Measurements from ENCODE around the gene IQGAP1.
"Not testable (repeated sequence)": the region's sequence is repeated elsewhere in the genome, so short reads cannot be mapped to it uniquely, and the experiment has no call there.

Gene IQGAP1

DNA sequence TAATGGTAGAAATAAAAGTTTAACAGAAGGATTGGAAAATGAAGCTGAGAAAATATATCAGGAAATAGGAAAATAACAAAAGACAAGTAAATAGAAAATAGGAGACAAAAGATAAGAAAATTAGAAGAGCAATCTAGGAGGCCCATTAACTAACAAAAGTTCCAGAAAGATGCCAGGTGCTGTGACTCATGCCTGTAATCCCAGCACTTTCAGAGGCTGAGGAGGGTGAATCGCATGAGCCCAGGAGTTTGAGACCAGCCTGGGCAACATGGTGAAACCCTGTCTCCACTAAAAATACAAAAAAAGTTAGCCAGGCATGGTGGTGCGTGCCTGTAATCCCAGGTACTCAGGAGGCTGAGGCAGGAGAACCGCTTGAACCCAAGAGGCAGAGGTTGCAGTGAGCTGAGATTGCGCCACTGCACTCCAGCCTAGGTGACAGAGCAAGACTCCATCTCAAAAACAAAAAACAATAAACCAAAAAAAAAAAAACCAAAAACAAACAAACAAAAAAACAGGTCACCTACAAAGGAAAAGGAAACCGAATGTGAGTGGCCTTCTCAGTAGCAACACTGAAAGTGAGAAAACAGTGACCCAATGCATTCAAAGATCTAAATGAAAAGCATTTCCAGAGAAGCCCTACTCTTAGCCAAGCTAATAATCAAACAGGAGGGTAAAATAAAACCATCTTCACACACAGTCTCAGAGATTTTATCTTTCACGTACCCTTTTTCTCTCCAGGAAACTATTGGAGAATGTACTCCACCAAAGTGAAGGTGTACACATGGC, 136.2 kb downstream of the IQGAP1 start:
- DNase-seq (ENCODE audit: low read depth in 4 of 4, low spot score in 1 of 4) = not testable (repeated sequence)

DNA sequence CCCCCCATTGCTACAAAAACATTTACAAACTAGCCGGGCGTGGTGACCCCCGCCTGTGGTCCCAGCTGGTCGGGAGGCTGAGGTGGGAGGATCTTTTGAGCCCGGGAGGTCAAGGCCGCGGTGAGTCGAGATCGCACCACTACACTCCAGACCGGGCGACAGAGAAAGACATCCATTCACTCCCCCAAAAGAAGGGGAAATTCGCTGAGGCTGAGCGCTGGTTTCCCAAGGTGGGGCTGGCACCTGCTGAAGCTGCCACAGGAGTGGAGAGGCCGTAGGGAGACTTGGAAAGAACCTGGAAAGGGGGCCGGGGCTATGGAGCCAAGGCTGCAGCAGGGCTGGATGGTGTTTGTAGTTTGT, 140.9 kb downstream of the IQGAP1 start:
- no peak for DNase-seq (ENCODE audit: low read depth in 4 of 4, low spot score in 1 of 4)

DNA sequence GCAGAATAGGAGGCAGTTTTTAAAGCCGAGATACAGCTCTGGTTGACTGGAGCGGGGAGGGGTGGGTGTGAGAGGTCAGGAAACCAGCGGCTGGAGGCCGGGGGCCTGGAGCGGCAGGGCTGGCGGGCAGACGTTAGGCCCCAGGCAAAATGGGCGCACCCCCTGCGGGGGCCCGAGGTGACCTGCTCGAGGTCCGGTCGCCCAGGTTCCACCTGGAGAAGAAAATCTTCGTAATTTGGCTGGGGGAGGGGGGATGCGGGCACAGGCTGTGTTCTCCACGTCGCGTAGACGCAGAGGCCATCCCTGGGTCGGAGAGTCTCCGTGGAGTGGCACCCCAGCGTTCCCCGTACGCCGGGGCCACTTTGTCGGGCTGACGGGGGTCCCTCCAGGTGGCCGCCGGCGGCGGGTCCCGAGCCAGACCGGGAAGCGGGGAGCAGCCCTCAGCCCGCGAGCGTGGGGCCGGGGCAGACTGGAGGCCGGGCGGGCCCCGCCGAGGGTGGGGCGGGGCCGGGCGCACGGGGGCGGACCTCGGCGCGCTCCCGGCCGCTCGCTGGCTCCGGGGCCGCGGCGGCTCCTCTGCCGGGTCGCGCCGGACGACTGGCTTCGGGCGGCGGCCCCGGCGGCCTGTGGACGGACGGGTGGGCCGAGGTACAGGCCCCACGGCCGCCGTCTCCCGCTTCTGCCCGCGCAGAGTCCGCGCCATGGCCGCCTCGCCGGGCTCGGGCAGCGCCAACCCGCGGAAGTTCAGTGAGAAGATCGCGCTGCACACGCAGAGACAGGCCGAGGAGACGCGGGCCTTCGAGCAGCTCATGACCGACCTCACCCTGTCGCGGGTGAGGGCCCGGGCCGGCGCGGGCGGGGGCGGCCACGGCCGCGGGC, 141.6 kb downstream of the IQGAP1 start, which contains the start of gene CRTC3:
Gene CRTC3 (plus strand): TSS at position 553 of the 879 bp plus-strand sequence. CDS start 149 bp downstream, at position 702.
- peak; percentile 12 to 40 (median 30) for DNase-seq (ENCODE audit: low read depth in 4 of 4, low spot score in 1 of 4)

DNA sequence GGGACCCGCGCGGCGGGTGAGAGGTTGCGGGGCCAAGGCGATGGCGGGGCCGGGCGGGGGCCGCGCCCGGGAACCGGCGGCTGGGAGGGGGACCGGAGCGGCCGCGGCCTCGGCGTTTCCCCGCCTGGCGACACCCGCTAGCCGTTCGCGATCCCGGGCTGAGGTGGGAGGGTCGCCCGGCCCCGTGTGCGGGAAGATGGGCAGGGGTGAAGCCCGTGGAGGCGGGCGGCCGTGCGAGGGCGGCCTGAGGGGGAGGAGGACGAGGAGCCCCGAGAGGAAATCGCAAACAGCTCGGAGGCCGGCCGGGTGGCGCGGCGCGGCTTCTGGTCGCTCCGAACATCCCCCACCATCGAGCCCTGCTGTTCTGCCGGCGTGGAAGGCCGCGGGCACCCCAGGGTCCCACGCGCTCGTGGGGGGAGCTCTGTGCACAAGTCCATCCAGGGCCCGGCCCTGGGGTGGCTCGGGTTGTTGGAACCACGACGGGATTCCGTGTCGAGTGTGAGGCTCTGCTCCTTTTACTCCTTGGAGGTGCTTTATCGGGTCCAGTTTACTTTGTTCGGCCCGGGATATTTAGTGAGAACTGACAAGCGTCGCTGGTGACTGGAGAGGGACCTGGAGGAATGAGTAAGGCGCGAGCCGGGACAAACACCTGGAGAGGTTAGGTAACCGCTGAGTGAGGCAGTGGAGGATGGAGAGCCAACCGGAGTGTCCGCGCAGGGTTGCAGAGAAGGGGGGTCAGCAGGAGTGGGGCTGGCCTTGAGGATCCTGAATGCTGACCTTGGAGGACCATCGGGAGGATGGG, 142.4 kb downstream of the IQGAP1 start:
- peak; percentile 10 to 28 (median 22) for DNase-seq (ENCODE audit: low read depth in 4 of 4, low spot score in 1 of 4)

DNA sequence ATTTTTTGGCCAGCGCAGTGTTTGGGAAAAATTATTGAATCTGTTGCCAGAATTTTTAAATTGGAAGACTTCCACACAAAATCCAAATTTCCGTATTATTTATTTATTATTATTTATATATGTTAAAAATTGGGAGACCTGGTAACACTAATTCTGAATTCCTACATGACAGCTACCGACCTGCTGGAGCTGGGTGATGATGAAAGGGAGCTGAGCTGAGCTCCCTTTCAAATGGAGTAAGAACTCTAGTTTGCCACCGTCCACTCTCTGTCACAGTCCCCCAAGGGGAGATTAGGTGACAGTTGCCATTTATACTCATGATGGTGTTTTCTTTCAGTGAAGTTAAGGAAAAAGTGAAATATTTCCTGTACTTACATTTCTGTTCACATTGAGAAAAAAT, 143.1 kb downstream of the IQGAP1 start:
- no peak for DNase-seq (ENCODE audit: low read depth in 4 of 4, low spot score in 1 of 4)

DNA sequence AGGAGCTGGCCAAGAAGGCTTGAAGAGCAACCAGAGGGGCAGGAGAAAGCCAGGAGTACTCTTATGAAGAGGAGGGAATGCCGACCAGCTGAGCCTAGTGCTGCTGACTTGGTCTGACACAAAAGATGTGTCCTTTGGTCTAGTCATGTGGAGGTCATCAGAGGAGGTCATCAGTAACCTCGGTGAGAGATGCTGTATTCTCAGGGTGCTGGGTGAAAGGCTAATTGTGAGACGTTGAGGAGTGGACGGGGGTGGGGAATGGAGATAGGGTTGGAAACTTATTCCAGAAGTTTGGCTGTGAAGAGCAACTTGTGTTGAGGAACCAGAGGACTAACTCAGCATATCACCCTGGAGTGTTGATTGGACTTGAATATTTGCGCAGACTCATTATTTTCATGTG, 147.2 kb downstream of the IQGAP1 start:
- DNase-seq (ENCODE audit: low read depth in 4 of 4, low spot score in 1 of 4) = no peak

DNA sequence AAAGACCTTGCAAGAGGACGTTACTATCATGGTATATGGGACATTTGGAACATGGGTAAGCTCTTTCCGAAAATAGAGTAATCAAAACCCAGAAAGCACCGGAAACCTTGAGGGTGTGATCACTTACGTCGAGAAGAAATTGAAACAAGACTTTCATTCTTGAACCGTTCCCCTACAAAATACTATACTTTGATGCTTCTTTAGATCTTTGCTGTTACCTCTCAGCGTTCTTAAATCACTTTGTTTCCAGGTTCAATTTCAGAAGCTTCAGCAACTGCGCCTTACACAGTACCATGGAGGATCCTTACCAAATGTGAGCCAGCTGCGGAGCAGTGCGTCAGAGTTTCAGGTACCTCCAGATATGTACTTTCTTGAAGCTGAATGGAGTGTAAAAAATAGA, 151.7 kb downstream of the IQGAP1 start:
- DNase-seq (ENCODE audit: low read depth in 4 of 4, low spot score in 1 of 4) = peak in 1 of 4 experiments; percentile 29

DNA sequence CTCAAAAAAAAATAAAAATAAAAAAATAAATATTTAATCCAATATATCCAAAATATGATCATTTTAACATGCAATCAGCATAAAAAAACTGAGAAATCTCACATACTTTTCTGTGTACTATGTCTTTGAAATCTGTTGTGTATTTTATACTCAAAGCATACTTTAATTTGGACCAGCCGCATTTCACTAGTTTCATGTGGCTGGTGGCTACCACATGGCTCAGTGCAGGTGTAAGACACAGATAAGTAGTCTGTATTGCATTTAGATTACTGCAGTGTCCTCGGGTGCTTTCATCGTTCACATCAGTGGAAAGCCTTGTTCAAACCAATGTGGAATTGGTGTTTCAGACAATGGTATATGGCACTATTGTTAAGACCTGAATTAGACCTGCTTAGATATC, 152.7 kb downstream of the IQGAP1 start:
- no peak for DNase-seq (ENCODE audit: low read depth in 4 of 4, low spot score in 1 of 4)

DNA sequence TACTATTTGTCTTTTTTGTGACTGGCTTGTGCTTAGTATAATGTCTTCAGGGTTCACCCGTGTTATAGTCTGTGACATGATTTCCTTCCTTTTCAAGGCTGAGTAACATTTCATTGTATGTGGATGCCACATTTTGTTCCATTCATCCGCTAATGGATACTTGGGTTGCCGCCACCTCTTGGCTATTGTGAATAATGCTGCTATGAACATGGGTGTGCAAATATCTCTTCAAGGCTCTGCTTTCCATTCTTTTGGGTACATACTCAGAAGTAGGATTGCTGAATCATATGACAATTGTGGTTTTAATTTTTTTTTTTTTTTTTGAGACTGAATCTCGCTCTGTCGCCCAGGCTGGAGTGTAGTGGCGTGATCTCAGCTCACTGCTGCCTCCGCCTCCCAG, 157.1 kb downstream of the IQGAP1 start:
- DNase-seq (ENCODE audit: low read depth in 4 of 4, low spot score in 1 of 4) = no peak

DNA sequence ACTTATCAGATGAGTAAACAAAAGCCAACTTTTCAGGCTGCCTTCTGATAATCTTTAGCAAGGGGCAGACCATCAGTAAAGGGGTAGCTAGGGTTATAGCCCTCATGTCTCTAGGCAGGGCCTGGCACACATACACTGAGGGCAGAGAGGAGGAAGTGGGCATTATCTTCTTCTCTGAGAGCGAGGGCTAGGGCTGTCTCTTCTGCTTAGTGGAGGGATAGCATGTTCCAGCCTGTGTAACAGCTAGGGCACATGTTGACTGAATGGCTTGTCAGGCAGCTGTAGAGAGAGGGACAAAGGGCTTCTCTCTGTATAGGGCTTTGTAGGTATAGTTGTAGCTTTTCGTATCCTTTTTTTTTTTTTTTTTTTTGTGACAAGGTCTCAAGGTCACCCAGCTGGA, 159.5 kb downstream of the IQGAP1 start:
- DNase-seq (ENCODE audit: low read depth in 4 of 4, low spot score in 1 of 4) = no peak

DNA sequence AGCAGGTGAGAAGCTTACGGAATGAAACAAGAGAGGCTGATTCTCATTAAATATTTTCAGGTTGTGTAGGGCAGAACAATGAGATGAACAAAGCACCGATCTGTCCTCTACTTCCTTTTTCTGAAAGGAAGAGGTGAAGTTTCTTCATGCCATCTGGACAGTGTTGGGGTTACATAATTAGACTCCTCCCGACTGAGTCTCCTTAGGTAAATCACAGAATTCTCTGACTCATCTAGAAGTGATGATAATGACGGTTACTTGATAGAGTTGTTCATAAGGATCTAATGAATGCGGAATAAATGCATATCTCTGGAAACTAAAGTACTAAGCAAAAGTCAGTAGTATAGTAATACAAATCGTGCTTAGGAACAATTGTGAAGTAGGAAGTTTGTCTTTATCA, 162.9 kb downstream of the IQGAP1 start:
- no peak for DNase-seq (ENCODE audit: low read depth in 4 of 4, low spot score in 1 of 4)

All from stimulated activated CD4-positive, alpha-beta T cell treated with anti-CD3 and anti-CD28 coated beads, Interleukin-1b, Interleukin-23, amount 100 ng/mL, for 24 hours (primary cell).